Colonic mucosa (tissue), 4 donors: ENCODE results near the gene LSP1. TPM values are rescaled to one million over a fixed set of nuclear protein-coding genes. Genes with fewer than 3 reads are reported as not detected.

Experiments used
- DNase-seq: peaks from one replicate; pipeline ENCODE4 v3.0.0-alpha.2; 2020
- H3K27ac ChIP-seq: fragments of 200-600 bp; one replicate; pipeline ENCODE4 v1.8.0; 2021
- H3K27me3 ChIP-seq: fragments of 200-600 bp; one replicate; pipeline ENCODE4 v1.8.0; 2021
- H3K36me3 ChIP-seq: fragments of 200-600 bp; one replicate; pipeline ENCODE4 v1.8.0; 2021
- H3K4me1 ChIP-seq: fragments of 200-600 bp; one replicate; pipeline ENCODE4 v1.8.0; 2021; ENCODE audit warnings: mild to moderate bottlenecking
- H3K4me3 ChIP-seq: fragments of 200-600 bp; one replicate; pipeline ENCODE4 v1.8.0; 2021
- H3K9ac ChIP-seq, 2 donors: one replicate each; pipeline ENCODE4 v1.7.0; 2013; ENCODE audit warnings: control low read depth in 2 of 2, low read depth in 2 of 2, low read length in 2 of 2
- H3K9me3 ChIP-seq: fragments of 200-600 bp; one replicate; pipeline ENCODE4 v1.8.0; 2021
- CTCF ChIP-seq: fragments of 200-600 bp; IDR thresholded peaks from one replicate; pipeline ENCODE4 v1.8.0; 2022; ENCODE audit warnings: antibody characterized with exemption, mild to moderate bottlenecking
- intact Hi-C: fragments of 100-400 bp; cut with DNase I; formaldehyde crosslinking; loops from one replicate; pipeline ENCODE4 v1.14.1; 2022
- total RNA-seq, 2 donors: library from RNA; stranded (reverse); fragmentation: NEBNext Ultra II Directional in 1 of 2; extraction: Animal tissue kit (Norgen Biotek cat#: 25700) in 1 of 2; gene quantifications; one replicate each; pipeline ENCODE4 v1.2.1, GENCODE V29; 2021
- donor health status: healthy.
- donor health status: DM: no; HTN: no; CAD: no.
- donor health status: DM: no; HTN: no; CAD: no.

Gene LSP1
- total RNA-seq, 2 donors from 2014 or later, result 18.9 to 23.0 TPM

- TF ChIP-seq CTCF, result no peak
- Histone ChIP-seq H3K27ac (no peak overlapping the region), H3K4me3 (no peak overlapping the region), H3K27me3 (no peaks in the 10 kb centered on the region), H3K4me1 (no peaks in the 10 kb centered on the region), H3K9ac (no peak overlapping the region), H3K9me3 (no peaks in the 10 kb centered on the region), H3K36me3 (no peaks in the 10 kb centered on the region)
- intact Hi-C loops, result no loop called here
- DNase-seq, result no peak
Observed at GRCh38 chr11:1896468-1896867, 43.6 kb downstream of the LSP1 start.

- DNase-seq, result no peak
- H3K27ac ChIP-seq, result no peak overlapping the region
- TF ChIP-seq CTCF, result no peak
- H3K4me3 ChIP-seq, result no peak overlapping the region
- intact Hi-C loops, result no loop called here
- no peaks in the 10 kb centered on the region for H3K4me1 ChIP-seq
- no peaks in the 10 kb centered on the region for H3K27me3 ChIP-seq
- H3K9ac ChIP-seq, result no peak overlapping the region
- no peaks in the 10 kb centered on the region for H3K9me3 ChIP-seq
- no peaks in the 10 kb centered on the region for H3K36me3 ChIP-seq
Observed at GRCh38 chr11:1896923-1897322, 44.0 kb downstream of the LSP1 start.

- H3K4me3 ChIP-seq, result no peak overlapping the region
- H3K27me3 ChIP-seq, result no peaks in the 10 kb centered on the region
- no peak for TF ChIP-seq CTCF
- H3K4me1 ChIP-seq, result no peaks in the 10 kb centered on the region
- DNase-seq, result no peak
- H3K27ac ChIP-seq, result no peak overlapping the region
- intact Hi-C loops, result no loop called here
- no peak overlapping the region for H3K9ac ChIP-seq
- no peaks in the 10 kb centered on the region for H3K36me3 ChIP-seq
- H3K9me3 ChIP-seq, result no peaks in the 10 kb centered on the region
Observed at GRCh38 chr11:1899090-1899489, 46.2 kb downstream of the LSP1 start.

- H3K4me3 ChIP-seq, result no peak overlapping the region
- TF ChIP-seq CTCF, result no peak
- no peaks in the 10 kb centered on the region for H3K27me3 ChIP-seq
- H3K9ac ChIP-seq, result no peak overlapping the region
- intact Hi-C loops, result no loop called here
- H3K4me1 ChIP-seq, result no peaks in the 10 kb centered on the region
- no peak for DNase-seq
- H3K9me3 ChIP-seq, result no peaks in the 10 kb centered on the region
- no peak overlapping the region for H3K27ac ChIP-seq
- no peaks in the 10 kb centered on the region for H3K36me3 ChIP-seq
Observed at GRCh38 chr11:1899686-1900085, 46.8 kb downstream of the LSP1 start.

GRCh38 chr11:1906181-1906580, 53.3 kb downstream of the LSP1 start:
- no peak overlapping the region for H3K4me3 ChIP-seq
- no peak overlapping the region for H3K27ac ChIP-seq
- intact Hi-C loops, result no loop called here
- H3K27me3 ChIP-seq, result no peaks in the 10 kb centered on the region
- no peaks in the 10 kb centered on the region for H3K36me3 ChIP-seq
- no peaks in the 10 kb centered on the region for H3K4me1 ChIP-seq
- H3K9me3 ChIP-seq, result no peaks in the 10 kb centered on the region
- no peak overlapping the region for H3K9ac ChIP-seq
- no peak for TF ChIP-seq CTCF
- DNase-seq, result no peak
